Gastrocnemius medialis (tissue), 4 donors: ENCODE results near the gene ITPR2.

ENCODE experiments used
- POLR2A ChIP-seq, 2 donors: fragments of 450-650 bp; IDR thresholded peaks; one replicate each; pipeline ENCODE4 v1.6.1; 2017; ENCODE audit warnings: antibody characterized with exemption in 2 of 2, mild to moderate bottlenecking in 2 of 2, moderate library complexity in 2 of 2
- TF ChIP-seq, protein P1 (sequence below), 5 experiments: fragments of 450-650 bp in 3 of 5; fragments of 200-600 bp in 2 of 5; sonication (generic) in 2 of 5; IDR thresholded peaks in 4 of 5; conservative IDR thresholded peaks in 1 of 5; 1 replicate in 4 of 5; 2 replicates in 1 of 5; pipeline ENCODE4 v1.5.1; 2016 to 2019; ENCODE audit warnings: antibody characterized with exemption in 5 of 5, mild to moderate bottlenecking in 3 of 5, moderate library complexity in 3 of 5

DNA sequence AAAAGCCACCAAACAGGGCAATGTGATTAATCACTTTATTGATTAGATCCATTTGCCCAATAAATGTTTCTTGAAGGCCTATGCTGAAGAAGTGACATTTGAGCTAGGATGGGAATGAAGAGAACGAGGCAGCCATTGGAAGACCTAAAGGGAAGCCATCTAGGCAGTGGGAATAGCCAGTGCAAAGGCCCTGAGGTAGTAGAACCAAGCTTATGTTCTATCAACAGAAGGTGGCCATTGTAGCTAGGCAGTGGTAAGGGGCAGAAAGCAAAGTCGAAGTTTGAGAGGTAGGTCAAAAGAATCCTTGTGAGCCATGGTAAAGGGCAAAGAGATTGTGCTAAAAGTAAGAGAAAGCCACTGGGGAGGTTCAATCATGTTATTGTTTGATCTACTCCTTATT lies 173.1 kb downstream of the ITPR2 start:
- no peak for TF ChIP-seq POLR2A (IDR thresholded peaks at IDR 0.05)
- TF ChIP-seq, protein P1, sequence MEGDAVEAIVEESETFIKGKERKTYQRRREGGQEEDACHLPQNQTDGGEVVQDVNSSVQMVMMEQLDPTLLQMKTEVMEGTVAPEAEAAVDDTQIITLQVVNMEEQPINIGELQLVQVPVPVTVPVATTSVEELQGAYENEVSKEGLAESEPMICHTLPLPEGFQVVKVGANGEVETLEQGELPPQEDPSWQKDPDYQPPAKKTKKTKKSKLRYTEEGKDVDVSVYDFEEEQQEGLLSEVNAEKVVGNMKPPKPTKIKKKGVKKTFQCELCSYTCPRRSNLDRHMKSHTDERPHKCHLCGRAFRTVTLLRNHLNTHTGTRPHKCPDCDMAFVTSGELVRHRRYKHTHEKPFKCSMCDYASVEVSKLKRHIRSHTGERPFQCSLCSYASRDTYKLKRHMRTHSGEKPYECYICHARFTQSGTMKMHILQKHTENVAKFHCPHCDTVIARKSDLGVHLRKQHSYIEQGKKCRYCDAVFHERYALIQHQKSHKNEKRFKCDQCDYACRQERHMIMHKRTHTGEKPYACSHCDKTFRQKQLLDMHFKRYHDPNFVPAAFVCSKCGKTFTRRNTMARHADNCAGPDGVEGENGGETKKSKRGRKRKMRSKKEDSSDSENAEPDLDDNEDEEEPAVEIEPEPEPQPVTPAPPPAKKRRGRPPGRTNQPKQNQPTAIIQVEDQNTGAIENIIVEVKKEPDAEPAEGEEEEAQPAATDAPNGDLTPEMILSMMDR (IDR thresholded peaks at IDR 0.05 in 4 of 5, conservative IDR thresholded peaks at IDR 0.05 in 1 of 5), result no peak
